Measurements from ENCODE around the gene PREPL.

DNA sequence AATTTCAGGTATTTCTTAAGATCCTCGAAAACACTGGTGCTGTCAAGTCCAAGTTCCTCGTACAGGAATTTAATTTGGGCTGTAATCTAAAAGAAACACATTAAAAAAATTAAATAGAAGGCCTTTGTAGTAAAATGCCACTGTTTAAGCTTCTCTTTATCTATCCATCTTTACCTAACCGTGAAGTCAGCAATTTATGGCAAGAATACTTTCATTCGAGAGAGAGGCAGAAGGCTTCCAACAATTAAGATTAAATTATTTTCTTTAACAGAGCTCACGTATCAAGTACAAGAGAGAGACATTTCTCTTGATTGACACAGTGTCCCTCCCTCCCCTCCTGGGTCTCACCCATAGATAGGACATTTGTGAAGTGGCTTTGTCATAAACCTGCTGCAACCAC lies 39.9 kb downstream of the PREPL start:
- TF ChIP-seq EZH2phosphoT487 (IDR thresholded peaks at IDR 0.05; ENCODE audit: insufficient read depth, low read depth), result no peak
- TF ChIP-seq EZH2 (IDR thresholded peaks at IDR 0.05; ENCODE audit: insufficient read depth, poor library complexity, severe bottlenecking), result no peak
